Epithelial cell of umbilical artery (primary cell): ENCODE measurements around the gene WDFY1. TPM values are rescaled to one million over a fixed set of nuclear protein-coding genes. Genes with fewer than 3 reads are reported as not detected.

ENCODE experiments used
- total RNA-seq: library from RNA; depleted of rRNA; stranded (reverse); fragments of >200 nt; gene quantifications from 2 replicates; pipeline ENCODE4 v1.2.3, GENCODE V29; 2014

The WDFY1 gene, protein sequence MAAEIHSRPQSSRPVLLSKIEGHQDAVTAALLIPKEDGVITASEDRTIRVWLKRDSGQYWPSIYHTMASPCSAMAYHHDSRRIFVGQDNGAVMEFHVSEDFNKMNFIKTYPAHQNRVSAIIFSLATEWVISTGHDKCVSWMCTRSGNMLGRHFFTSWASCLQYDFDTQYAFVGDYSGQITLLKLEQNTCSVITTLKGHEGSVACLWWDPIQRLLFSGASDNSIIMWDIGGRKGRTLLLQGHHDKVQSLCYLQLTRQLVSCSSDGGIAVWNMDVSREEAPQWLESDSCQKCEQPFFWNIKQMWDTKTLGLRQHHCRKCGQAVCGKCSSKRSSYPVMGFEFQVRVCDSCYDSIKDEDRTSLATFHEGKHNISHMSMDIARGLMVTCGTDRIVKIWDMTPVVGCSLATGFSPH
- total RNA-seq: 95.5 and 131 TPM in 2 replicates

GRCh38 chr2:223944703-223945531 lies at the start of gene WDFY1:
TSS of gene WDFY1 (minus strand) at chr2:223945335. CDS start at chr2:223945284, 51 bp downstream.

GRCh38 chr2:223957092-223957851 lies 12.1 kb upstream of the WDFY1 start, which contains the start of gene MRPL44:
TSS of gene MRPL44 (plus strand) at chr2:223957463. CDS start at chr2:223957473, 10 bp downstream.

DNA sequence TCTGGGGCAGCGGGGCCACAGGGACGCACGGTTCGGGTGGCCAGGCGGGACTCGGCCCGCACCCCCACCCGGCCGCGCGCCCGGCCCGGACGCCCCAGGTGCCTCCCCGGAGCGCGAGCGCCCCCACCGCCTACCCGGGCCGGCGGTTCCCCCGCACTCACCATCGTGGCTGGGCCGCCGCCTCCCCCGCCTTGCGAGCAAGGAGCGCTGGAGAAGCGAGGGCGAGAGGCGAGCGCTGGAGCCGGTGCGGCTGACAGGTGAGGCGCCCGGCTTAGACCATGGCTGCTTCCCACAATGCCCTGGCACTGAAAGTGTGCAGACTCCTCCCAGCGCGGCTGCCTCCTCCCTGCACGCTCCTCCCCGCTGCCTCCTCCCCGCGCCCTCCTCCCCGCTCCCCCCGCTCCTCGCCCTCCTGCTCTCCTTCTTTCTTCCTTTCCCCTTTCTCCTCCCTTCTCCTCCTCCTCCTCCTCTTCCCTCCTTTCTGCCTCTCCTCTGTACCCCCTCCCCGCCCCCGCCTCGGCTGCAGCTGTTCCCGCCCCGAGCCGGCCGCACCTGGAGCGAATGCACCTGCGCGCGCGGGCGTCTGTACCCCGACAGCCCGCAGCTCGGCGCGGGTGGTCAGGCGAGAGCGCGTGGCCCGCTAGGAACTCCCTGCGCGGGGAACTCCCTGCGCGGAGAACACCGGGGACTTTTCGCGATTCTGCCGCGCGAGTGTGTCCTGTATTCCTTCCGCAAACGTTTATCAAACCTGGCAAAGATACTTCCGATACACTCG lies 107.7 kb downstream of the WDFY1 start, which contains the start of gene AP1S3:
Gene AP1S3, minus strand, starts transcription at position 296 of the 775 bp plus-strand sequence. Its CDS starts 132 bp downstream, at position 164.

Other genes starting within 250 kb of the WDFY1 start
- 1.3 and 4.1 TPM in 2 replicates for gene AP1S3, start 107.8 kb downstream of the WDFY1 start, total RNA-seq
- 43.9 and 48.2 TPM in 2 replicates for gene MRPL44, start 12.1 kb upstream of the WDFY1 start, total RNA-seq
- 12.7 and 15.8 TPM in 2 replicates for gene SERPINE2, start 94.0 kb upstream of the WDFY1 start, total RNA-seq